Measurements from ENCODE around the gene TSHZ2.

Gene TSHZ2

GRCh38 chr20:53265304-53265875 lies 293.2 kb downstream of the TSHZ2 start:
- no peak overlapping the region for H3K4me3 ChIP-seq (ENCODE audit: low read depth, low read length)
- no peak for TF ChIP-seq CTCF (IDR thresholded peaks at IDR 0.05; ENCODE audit: low read depth, low read length)
- no peak for DNase-seq (ENCODE audit: low read depth, low spot score)
- in situ Hi-C loops (cut with HindIII; ENCODE audit: low sequenced_read_pairs) = no loop called here

- in situ Hi-C loops (cut with HindIII; ENCODE audit: low sequenced_read_pairs) = no loop called here
- DNase-seq (ENCODE audit: low read depth, low spot score) = no peak
- TF ChIP-seq CTCF (IDR thresholded peaks at IDR 0.05; ENCODE audit: low read depth, low read length) = no peak
- no peak overlapping the region for H3K4me3 ChIP-seq (ENCODE audit: low read depth, low read length)
Observed at GRCh38 chr20:53269380-53269779, 297.2 kb downstream of the TSHZ2 start.

- TF ChIP-seq CTCF (IDR thresholded peaks at IDR 0.05; ENCODE audit: low read depth, low read length) = no peak
- in situ Hi-C loops (cut with HindIII; ENCODE audit: low sequenced_read_pairs) = no loop called here
- no peak overlapping the region for H3K4me3 ChIP-seq (ENCODE audit: low read depth, low read length)
- DNase-seq (ENCODE audit: low read depth, low spot score) = no peak
Observed at GRCh38 chr20:53270792-53271375, 298.7 kb downstream of the TSHZ2 start.

GRCh38 chr20:53274365-53274764 lies 302.2 kb downstream of the TSHZ2 start:
- no peak overlapping the region for H3K4me3 ChIP-seq (ENCODE audit: low read depth, low read length)
- no peak for TF ChIP-seq CTCF (IDR thresholded peaks at IDR 0.05; ENCODE audit: low read depth, low read length)
- in situ Hi-C loops (cut with HindIII; ENCODE audit: low sequenced_read_pairs) = no loop called here

GRCh38 chr20:53274807-53275206 lies 302.6 kb downstream of the TSHZ2 start:
- in situ Hi-C loops (cut with HindIII; ENCODE audit: low sequenced_read_pairs) = no loop called here
- no peak overlapping the region for H3K4me3 ChIP-seq (ENCODE audit: low read depth, low read length)
- DNase-seq (ENCODE audit: low read depth, low spot score) = no peak
- no peak for TF ChIP-seq CTCF (IDR thresholded peaks at IDR 0.05; ENCODE audit: low read depth, low read length)

More at GRCh38 chr20:53274365-53274764, 302.2 kb downstream of the TSHZ2 start:
- no peak for DNase-seq (ENCODE audit: low read depth, low spot score)

GRCh38 chr20:53276143-53276542 lies 304.0 kb downstream of the TSHZ2 start:
- no peak for DNase-seq (ENCODE audit: low read depth, low spot score)
- TF ChIP-seq CTCF (IDR thresholded peaks at IDR 0.05; ENCODE audit: low read depth, low read length) = no peak
- in situ Hi-C loops (cut with HindIII; ENCODE audit: low sequenced_read_pairs) = no loop called here

More at GRCh38 chr20:53276143-53276542, 304.0 kb downstream of the TSHZ2 start:
- H3K4me3 ChIP-seq (ENCODE audit: low read depth, low read length) = no peak overlapping the region
